Tibial artery (tissue), 4 donors: Measurements from ENCODE around the gene SATB1.

Source experiments
- DNase-seq, 2 donors: peaks; one replicate each; pipeline ENCODE4 v3.0.0-alpha.2; 2019
- H3K27ac ChIP-seq, 2 donors: fragments of 200-600 bp; sonication (generic) in 1 of 2; 1 replicate in 1 of 2; 2 replicates in 1 of 2; pipeline ENCODE4 v1.5.1; 2018 to 2019; ENCODE audit warnings: mild to moderate bottlenecking in 1 of 2
- H3K27me3 ChIP-seq, 2 donors: fragments of 200-600 bp; sonication (generic) in 1 of 2; one replicate each; pipeline versions ENCODE4 v1.5.1 to v1.6.0; 2016 to 2019
- H3K36me3 ChIP-seq, 3 donors: fragments of 200-600 bp; sonication (generic) in 2 of 3; one replicate each; pipeline ENCODE4 v1.5.1; 2016 to 2019; ENCODE audit warnings: mild to moderate bottlenecking in 2 of 3
- H3K4me1 ChIP-seq, 4 donors: fragments of 200-600 bp; sonication (generic) in 2 of 4; 1 replicate in 3 of 4; 2 replicates in 1 of 4; pipeline ENCODE4 v1.5.1; 2016 to 2019
- H3K4me3 ChIP-seq, 2 donors: fragments of 200-600 bp; sonication (generic) in 1 of 2; 1 replicate in 1 of 2; 2 replicates in 1 of 2; pipeline ENCODE4 v1.5.1; 2018 to 2019; ENCODE audit warnings: mild to moderate bottlenecking in 2 of 2
- H3K9me3 ChIP-seq, 3 donors: fragments of 200-600 bp; sonication (generic) in 1 of 3; one replicate each; pipeline ENCODE4 v1.5.1; 2016 to 2019
- CTCF ChIP-seq, 2 experiments: fragments of 200-600 bp in 1 of 2; fragments of 450-650 bp in 1 of 2; IDR thresholded peaks; one replicate each; pipeline ENCODE4 v1.5.1; 2017 to 2019; ENCODE audit warnings: antibody characterized with exemption in 2 of 2, mild to moderate bottlenecking in 1 of 2, moderate library complexity in 1 of 2
- intact Hi-C: fragments of 100-400 bp; cut with DNase I; formaldehyde crosslinking; loops from one replicate; pipeline ENCODE4 v1.15.0; 2023; ENCODE audit warnings: low total_unique reads

The SATB1 gene

GRCh38 chr3:18389108-18389733 is 35.9 kb downstream of the SATB1 start:
- H3K36me3 ChIP-seq, result peaks cover 16 to 25% (median 18%) of the 10 kb centered on the region in 3 donors
- H3K9me3 ChIP-seq, result no peaks in the 10 kb centered on the region
- no peak overlapping the region for H3K27ac ChIP-seq
- peak; percentile 36 to 50 for TF ChIP-seq CTCF (IDR thresholded peaks at IDR 0.05)
- no peaks in the 10 kb centered on the region for H3K27me3 ChIP-seq
- H3K4me1 ChIP-seq, result no peaks in the 10 kb centered on the region
- H3K4me3 ChIP-seq, result no peak overlapping the region
- no peak for DNase-seq
- intact Hi-C loops, result no loop called here

- Histone ChIP-seq H3K4me3 (no peak overlapping the region), H3K27me3 (no peaks in the 10 kb centered on the region), H3K36me3 (peaks cover 14 to 15% (median 15%) of the 10 kb centered on the region in 3 donors), H3K4me1 (no peaks in the 10 kb centered on the region), H3K9me3 (no peaks in the 10 kb centered on the region), H3K27ac (no peak overlapping the region)
- DNase-seq, result no peak
- intact Hi-C loops, result no loop called here
- TF ChIP-seq CTCF (IDR thresholded peaks at IDR 0.05), result no peak
Measured at GRCh38 chr3:18386274-18386890, 38.8 kb downstream of the SATB1 start.

- no peaks in the 10 kb centered on the region for H3K27me3 ChIP-seq
- no peaks in the 10 kb centered on the region for H3K4me1 ChIP-seq
- no peak for TF ChIP-seq CTCF (IDR thresholded peaks at IDR 0.05)
- H3K27ac ChIP-seq, result no peak overlapping the region
- peaks cover 14 to 15% (median 15%) of the 10 kb centered on the region in 3 donors for H3K36me3 ChIP-seq
- H3K4me3 ChIP-seq, result no peak overlapping the region
- intact Hi-C loops, result no loop called here
- DNase-seq, result no peak
- no peaks in the 10 kb centered on the region for H3K9me3 ChIP-seq
Measured at GRCh38 chr3:18385706-18386105, 39.4 kb downstream of the SATB1 start.

GRCh38 chr3:18382760-18383369 is 42.3 kb downstream of the SATB1 start:
- intact Hi-C loops, result no loop called here
- peaks cover 17 to 22% (median 18%) of the 10 kb centered on the region in 3 donors for H3K36me3 ChIP-seq
- TF ChIP-seq CTCF (IDR thresholded peaks at IDR 0.05), result no peak

GRCh38 chr3:18379647-18380046 is 45.5 kb downstream of the SATB1 start:
- intact Hi-C loops, result no loop called here
- Histone ChIP-seq H3K27ac (no peak overlapping the region), H3K4me3 (no peak overlapping the region), H3K4me1 (no peaks in the 10 kb centered on the region), H3K27me3 (no peaks in the 10 kb centered on the region), H3K36me3 (peaks cover 13 to 14% (median 13%) of the 10 kb centered on the region in 3 donors), H3K9me3 (no peaks in the 10 kb centered on the region)
- no peak for TF ChIP-seq CTCF (IDR thresholded peaks at IDR 0.05)
- DNase-seq, result no peak

More at GRCh38 chr3:18382760-18383369, 42.3 kb downstream of the SATB1 start:
- H3K4me3 ChIP-seq, result no peak overlapping the region
- no peaks in the 10 kb centered on the region for H3K4me1 ChIP-seq
- H3K27ac ChIP-seq, result no peak overlapping the region
- no peak for DNase-seq
- no peaks in the 10 kb centered on the region for H3K27me3 ChIP-seq
- H3K9me3 ChIP-seq, result no peaks in the 10 kb centered on the region
